ENCODE data around the gene ZNF84. TPM values are rescaled to one million over a fixed set of nuclear protein-coding genes. Genes with fewer than 3 reads are reported as not detected.

ZNF84 gene
- polyA plus RNA-seq, 3 donors, result 3.3 to 5.1 (median 5.1) TPM

DNA sequence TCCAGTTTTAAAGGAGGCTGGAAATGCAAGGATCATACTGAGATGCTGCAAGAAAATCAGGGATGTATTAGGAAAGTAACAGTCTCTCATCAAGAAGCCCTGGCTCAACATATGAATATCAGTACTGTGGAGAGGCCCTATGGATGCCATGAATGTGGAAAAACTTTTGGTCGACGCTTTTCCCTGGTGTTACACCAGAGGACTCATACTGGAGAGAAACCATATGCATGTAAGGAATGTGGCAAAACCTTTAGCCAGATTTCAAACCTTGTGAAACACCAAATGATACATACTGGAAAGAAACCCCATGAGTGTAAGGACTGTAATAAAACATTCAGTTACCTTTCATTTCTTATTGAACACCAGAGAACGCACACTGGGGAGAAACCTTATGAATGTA is 68.3 kb downstream of the ZNF84 start:
- Histone ChIP-seq H3K27ac (ENCODE audit: low read depth in 1 of 2, low read length in 2 of 2) (no peak overlapping the region), H3K36me3 (replicated peaks in 1 of 2; ENCODE audit: control insufficient read depth in 1 of 2, insufficient read depth in 2 of 2, low read length in 2 of 2) (peaks cover 27 to 76% of the 10 kb centered on the region in 2 donors), H3K79me2 (ENCODE audit: insufficient read depth, low read length) (no peaks in the 10 kb centered on the region), H3K9me3 (replicated peaks in 1 of 2; ENCODE audit: control insufficient read depth in 1 of 2, insufficient read depth in 1 of 2, low read length in 2 of 2) (peaks cover 52 to 100% of the 10 kb centered on the region in 2 donors), H4K20me1 (ENCODE audit: insufficient read depth, low read length) (no peaks in the 10 kb centered on the region), H3K4me3 (replicated peaks in 1 of 3; ENCODE audit: low read depth in 2 of 3, low read length in 3 of 3) (peak overlapping the region in 1 of 3 experiments; percentile 53), H3K27me3 (ENCODE audit: control insufficient read depth in 2 of 2, insufficient read depth in 2 of 2, low read length in 2 of 2) (no peaks in the 10 kb centered on the region), H3K9ac (ENCODE audit: insufficient read depth, low read length, poor library complexity, severe bottlenecking) (no peak overlapping the region), H3K4me1 (ENCODE audit: control insufficient read depth in 1 of 2, insufficient read depth in 2 of 2, low read length in 2 of 2) (no peaks in the 10 kb centered on the region), H2AFZ (ENCODE audit: insufficient read depth, low read depth, low read length, poor library complexity, severe bottlenecking) (no peak overlapping the region), H3K4me2 (replicated peaks; ENCODE audit: extremely low read depth, low read length, poor library complexity, severe bottlenecking) (no peak overlapping the region)
- Mint-ChIP-seq H3K4me3 (no peak overlapping the region), H3K4me1 (no peaks in the 10 kb centered on the region), H3K9me3 (peaks cover 47 to 97% (median 89%) of the 10 kb centered on the region in 7 donors), H3K36me3 (peaks cover 41 to 49% of the 10 kb centered on the region in 2 donors), H3K27me3 (ENCODE audit: low read depth in 3 of 3) (peaks cover 0 to 2% (median under 1%) of the 10 kb centered on the region in 3 donors), H3K27ac (no peak overlapping the region)
- TF ChIP-seq, protein P1, sequence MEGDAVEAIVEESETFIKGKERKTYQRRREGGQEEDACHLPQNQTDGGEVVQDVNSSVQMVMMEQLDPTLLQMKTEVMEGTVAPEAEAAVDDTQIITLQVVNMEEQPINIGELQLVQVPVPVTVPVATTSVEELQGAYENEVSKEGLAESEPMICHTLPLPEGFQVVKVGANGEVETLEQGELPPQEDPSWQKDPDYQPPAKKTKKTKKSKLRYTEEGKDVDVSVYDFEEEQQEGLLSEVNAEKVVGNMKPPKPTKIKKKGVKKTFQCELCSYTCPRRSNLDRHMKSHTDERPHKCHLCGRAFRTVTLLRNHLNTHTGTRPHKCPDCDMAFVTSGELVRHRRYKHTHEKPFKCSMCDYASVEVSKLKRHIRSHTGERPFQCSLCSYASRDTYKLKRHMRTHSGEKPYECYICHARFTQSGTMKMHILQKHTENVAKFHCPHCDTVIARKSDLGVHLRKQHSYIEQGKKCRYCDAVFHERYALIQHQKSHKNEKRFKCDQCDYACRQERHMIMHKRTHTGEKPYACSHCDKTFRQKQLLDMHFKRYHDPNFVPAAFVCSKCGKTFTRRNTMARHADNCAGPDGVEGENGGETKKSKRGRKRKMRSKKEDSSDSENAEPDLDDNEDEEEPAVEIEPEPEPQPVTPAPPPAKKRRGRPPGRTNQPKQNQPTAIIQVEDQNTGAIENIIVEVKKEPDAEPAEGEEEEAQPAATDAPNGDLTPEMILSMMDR (IDR thresholded peaks at IDR 0.05), result no peak
- intact Hi-C loops (cut with micrococcal nuclease), result no loop called here
- WGBS (ENCODE audit: insufficient coverage), result no CpG with 5 or more reads among the region's 3 CpGs
- DNase-seq, result no peak

DNA sequence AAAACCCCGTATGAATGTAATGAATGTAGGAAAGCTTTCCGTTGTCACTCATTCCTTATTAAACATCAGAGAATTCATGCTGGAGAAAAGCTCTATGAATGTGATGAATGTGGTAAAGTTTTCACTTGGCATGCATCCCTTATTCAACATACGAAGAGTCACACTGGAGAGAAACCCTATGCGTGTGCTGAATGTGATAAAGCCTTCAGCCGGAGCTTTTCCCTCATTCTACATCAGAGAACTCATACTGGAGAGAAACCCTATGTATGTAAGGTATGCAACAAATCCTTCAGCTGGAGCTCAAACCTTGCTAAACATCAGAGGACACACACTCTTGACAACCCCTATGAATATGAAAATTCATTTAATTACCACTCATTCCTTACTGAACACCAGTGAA is 68.9 kb downstream of the ZNF84 start:
- no CpG with 5 or more reads among the region's 5 CpGs for WGBS (ENCODE audit: insufficient coverage)
- Mint-ChIP-seq H3K9me3 (peaks cover 47 to 97% (median 90%) of the 10 kb centered on the region in 7 donors), H3K36me3 (peaks cover 36 to 43% of the 10 kb centered on the region in 2 donors), H3K27ac (no peak overlapping the region), H3K4me3 (no peak overlapping the region), H3K27me3 (ENCODE audit: low read depth in 3 of 3) (peaks cover 0 to 2% (median 2%) of the 10 kb centered on the region in 3 donors), H3K4me1 (no peaks in the 10 kb centered on the region)
- TF ChIP-seq, protein P1 (IDR thresholded peaks at IDR 0.05), result no peak
- intact Hi-C loops (cut with micrococcal nuclease), result no loop called here
- Histone ChIP-seq H3K4me2 (replicated peaks; ENCODE audit: extremely low read depth, low read length, poor library complexity, severe bottlenecking) (no peak overlapping the region), H2AFZ (ENCODE audit: insufficient read depth, low read depth, low read length, poor library complexity, severe bottlenecking) (no peak overlapping the region), H3K27ac (ENCODE audit: low read depth in 1 of 2, low read length in 2 of 2) (no peak overlapping the region), H3K4me3 (replicated peaks in 1 of 3; ENCODE audit: low read depth in 2 of 3, low read length in 3 of 3) (peak overlapping the region in 1 of 3 experiments; percentile 53), H3K79me2 (ENCODE audit: insufficient read depth, low read length) (no peaks in the 10 kb centered on the region), H3K27me3 (ENCODE audit: control insufficient read depth in 2 of 2, insufficient read depth in 2 of 2, low read length in 2 of 2) (no peaks in the 10 kb centered on the region), H3K9ac (ENCODE audit: insufficient read depth, low read length, poor library complexity, severe bottlenecking) (no peak overlapping the region), H3K36me3 (replicated peaks in 1 of 2; ENCODE audit: control insufficient read depth in 1 of 2, insufficient read depth in 2 of 2, low read length in 2 of 2) (peaks cover 21 to 70% of the 10 kb centered on the region in 2 donors), H3K4me1 (ENCODE audit: control insufficient read depth in 1 of 2, insufficient read depth in 2 of 2, low read length in 2 of 2) (no peaks in the 10 kb centered on the region), H3K9me3 (replicated peaks in 1 of 2; ENCODE audit: control insufficient read depth in 1 of 2, insufficient read depth in 1 of 2, low read length in 2 of 2) (peaks cover 52 to 100% of the 10 kb centered on the region in 2 donors), H4K20me1 (ENCODE audit: insufficient read depth, low read length) (no peaks in the 10 kb centered on the region)
- DNase-seq, result no peak
